Bronchial epithelial cell (primary cell): ENCODE data around the gene ADH1C. TPM values are rescaled to one million over a fixed set of nuclear protein-coding genes. Genes with fewer than 3 reads are reported as not detected.

Source experiments
- DNase-seq: peaks from one replicate; pipeline ENCODE4 v3.0.0-alpha.2; 2010; ENCODE audit warnings: low read depth
- FAIRE-seq: peaks from 2 replicates; lab custom pipeline; 2011; peaks lifted over from hg19 to GRCh38; lab: Jason Lieb, UNC
- H3K27me3 ChIP-seq: 2 replicates; pipeline ENCODE4 v1.5.1; 2011; ENCODE audit warnings: low read length; ENCODE audit not compliant: control insufficient read depth, insufficient read depth
- H3K36me3 ChIP-seq: 2 replicates; pipeline ENCODE4 v1.5.1; 2011; ENCODE audit warnings: low read length; ENCODE audit not compliant: control insufficient read depth, insufficient read depth
- H3K4me3 ChIP-seq: 2 replicates; pipeline ENCODE4 v1.5.1; 2011; ENCODE audit warnings: mild to moderate bottlenecking, low read depth, low read length, control low read depth
- total RNA-seq: library from RNA; depleted of rRNA; stranded (reverse); fragments of >200 nt; gene quantifications from 2 replicates; pipeline ENCODE4 v1.2.1, GENCODE V29; 2014
- TF ChIP-seq, protein P1 (sequence below): IDR thresholded peaks from 2 replicates; pipeline ENCODE4 v1.5.1; 2011; ENCODE audit warnings: mild to moderate bottlenecking, moderate library complexity, low read length, control low read depth, inconsistent platforms; ENCODE audit not compliant: insufficient read depth, severe bottlenecking

The ADH1C gene
- total RNA-seq, 1 donor from 2014 or later, result 0.26 TPM

DNA sequence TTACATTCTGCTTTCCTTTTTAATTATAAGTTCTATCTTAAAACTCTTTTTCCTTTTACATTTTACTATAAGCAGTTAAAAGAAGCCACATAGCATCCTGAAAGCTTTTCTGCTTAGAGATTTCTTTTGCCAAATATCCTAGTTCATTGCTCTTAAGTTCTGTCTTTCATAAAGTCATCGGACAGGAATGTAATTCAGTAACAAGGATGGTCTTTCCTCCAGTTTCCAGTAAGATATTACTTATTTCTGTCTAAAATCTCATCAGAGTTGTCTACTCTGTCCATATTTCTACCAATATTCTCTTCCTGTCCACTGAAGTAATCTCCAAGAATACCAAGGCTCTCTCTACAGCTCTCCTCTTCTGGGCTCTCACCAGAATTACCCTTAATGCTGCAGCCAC lies 37.5 kb upstream of the ADH1C start:
- no peak overlapping the region for H3K4me3 ChIP-seq
- no peak for FAIRE-seq
- TF ChIP-seq, protein P1, sequence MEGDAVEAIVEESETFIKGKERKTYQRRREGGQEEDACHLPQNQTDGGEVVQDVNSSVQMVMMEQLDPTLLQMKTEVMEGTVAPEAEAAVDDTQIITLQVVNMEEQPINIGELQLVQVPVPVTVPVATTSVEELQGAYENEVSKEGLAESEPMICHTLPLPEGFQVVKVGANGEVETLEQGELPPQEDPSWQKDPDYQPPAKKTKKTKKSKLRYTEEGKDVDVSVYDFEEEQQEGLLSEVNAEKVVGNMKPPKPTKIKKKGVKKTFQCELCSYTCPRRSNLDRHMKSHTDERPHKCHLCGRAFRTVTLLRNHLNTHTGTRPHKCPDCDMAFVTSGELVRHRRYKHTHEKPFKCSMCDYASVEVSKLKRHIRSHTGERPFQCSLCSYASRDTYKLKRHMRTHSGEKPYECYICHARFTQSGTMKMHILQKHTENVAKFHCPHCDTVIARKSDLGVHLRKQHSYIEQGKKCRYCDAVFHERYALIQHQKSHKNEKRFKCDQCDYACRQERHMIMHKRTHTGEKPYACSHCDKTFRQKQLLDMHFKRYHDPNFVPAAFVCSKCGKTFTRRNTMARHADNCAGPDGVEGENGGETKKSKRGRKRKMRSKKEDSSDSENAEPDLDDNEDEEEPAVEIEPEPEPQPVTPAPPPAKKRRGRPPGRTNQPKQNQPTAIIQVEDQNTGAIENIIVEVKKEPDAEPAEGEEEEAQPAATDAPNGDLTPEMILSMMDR, result no peak
- H3K36me3 ChIP-seq, result no peaks in the 10 kb centered on the region
- H3K27me3 ChIP-seq, result no peaks in the 10 kb centered on the region
- DNase-seq, result no peak

DNA sequence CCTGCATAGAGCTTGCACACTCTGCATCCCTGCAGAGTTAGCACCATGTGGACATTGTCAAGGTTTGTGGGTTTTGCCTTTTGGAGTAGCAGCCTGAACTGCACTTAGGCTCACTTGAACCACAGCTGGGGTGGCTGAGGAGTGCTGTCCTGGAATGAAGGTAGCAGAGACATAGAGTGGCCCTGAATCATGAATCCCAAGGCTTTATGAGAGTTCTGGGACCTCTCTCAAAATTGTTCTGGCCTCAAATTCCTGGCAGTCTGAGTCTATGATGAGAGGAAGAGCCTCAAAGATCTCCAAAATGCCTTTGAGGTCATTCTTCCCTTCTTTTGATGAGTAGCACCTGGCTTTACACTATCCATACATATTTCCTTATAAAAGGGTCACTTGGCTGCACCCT lies 37.1 kb upstream of the ADH1C start:
- TF ChIP-seq, protein P1, result no peak
- no peak for FAIRE-seq
- no peaks in the 10 kb centered on the region for H3K27me3 ChIP-seq
- no peak for DNase-seq
- no peak overlapping the region for H3K4me3 ChIP-seq
- H3K36me3 ChIP-seq, result no peaks in the 10 kb centered on the region

DNA sequence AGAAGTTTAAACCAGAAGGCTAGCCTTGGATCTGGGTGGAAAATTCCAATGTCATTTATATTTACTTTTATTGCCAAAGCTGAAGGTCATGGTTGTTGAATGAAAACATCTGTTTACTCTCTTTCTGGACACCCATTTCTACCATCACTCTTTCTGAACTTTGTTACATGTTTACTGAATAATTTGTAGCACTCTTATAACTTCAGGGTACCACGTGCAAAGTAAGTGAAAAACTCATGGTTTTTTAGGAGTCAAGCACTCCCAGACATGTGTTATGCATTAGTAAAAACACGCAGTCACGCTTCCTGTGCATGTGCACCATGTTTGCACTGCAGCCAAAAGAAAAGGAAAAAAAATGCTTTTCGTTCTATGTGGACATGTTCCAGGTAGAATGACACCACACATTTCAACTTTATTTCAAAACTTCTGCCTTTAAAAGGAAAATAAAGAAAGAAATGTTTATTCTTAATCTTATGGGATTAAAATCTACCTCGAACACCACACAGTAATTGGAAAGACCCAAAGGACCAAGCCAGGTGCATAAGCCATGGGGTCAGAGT lies 31.4 kb upstream of the ADH1C start:
- Histone ChIP-seq H3K27me3 (no peaks in the 10 kb centered on the region), H3K4me3 (no peak overlapping the region), H3K36me3 (no peaks in the 10 kb centered on the region)
- DNase-seq (peak; percentile 37), FAIRE-seq (no peak)
- TF ChIP-seq, protein P1, result no peak

DNA sequence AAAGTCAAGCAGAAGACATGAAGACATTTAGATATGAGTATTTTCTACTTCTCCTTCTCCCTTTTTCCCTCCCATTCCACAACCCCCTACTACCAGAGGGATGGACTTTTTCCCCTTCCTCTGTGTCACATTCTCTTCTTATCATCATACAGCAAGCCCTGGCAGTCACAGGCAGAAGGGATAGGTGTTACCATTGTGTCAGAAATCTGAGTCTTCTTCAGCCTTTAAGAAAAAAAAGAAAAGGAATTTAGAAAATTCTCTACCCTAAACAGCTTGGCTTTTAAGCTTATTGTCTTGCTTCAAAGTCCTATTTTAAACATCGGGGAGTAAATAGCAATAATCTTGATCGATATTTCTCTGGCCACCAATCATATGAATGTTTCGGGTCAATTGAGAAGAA lies 30.9 kb upstream of the ADH1C start:
- no peak for FAIRE-seq
- Histone ChIP-seq H3K36me3 (no peaks in the 10 kb centered on the region), H3K27me3 (no peaks in the 10 kb centered on the region), H3K4me3 (no peak overlapping the region)
- DNase-seq, result no peak
- TF ChIP-seq, protein P1, result no peak

DNA sequence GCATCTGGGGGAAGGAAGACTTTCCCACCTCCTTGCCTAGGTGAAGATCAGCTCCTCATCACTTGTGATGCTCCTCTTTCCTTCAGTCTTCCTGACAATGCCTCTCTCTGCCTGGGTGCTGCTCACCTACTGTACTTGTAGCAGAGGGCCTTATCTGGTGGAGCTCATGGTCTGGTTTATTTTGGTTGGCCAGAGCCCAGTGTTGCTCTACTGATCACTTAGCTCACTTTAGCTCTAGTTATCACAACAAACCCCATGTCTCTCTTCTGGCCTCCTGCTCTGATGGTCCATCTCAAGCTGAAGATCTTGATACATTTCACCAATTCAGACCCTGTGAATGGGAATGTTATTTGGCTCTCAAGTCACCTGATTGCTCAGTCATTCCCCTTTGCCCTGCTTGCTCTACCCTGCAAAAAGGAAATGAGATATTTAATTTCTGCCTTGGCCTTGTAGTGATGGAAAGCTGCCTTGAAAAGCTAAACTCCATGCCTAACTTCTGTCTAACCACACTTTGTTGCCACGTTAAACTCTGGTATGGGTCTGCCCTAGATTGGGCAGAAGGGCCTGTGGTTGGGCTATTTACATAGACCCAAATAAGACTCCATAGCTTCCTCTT lies 30.3 kb upstream of the ADH1C start:
- Histone ChIP-seq H3K4me3 (no peak overlapping the region), H3K27me3 (no peaks in the 10 kb centered on the region), H3K36me3 (no peaks in the 10 kb centered on the region)
- FAIRE-seq (no peak), DNase-seq (no peak)
- TF ChIP-seq, protein P1, result no peak
